ENCODE measurements around the gene H2AZ2.
"Not testable (repeated sequence)": the region's sequence is repeated elsewhere in the genome, so short reads cannot be mapped to it uniquely, and the experiment has no call there.

H2AZ2 gene

GRCh38 chr7:44870336-44870735 is 22.4 kb upstream of the H2AZ2 start:
- not testable (repeated sequence) for DNase-seq

GRCh38 chr7:44867073-44867995 is 19.4 kb upstream of the H2AZ2 start:
- no peak for DNase-seq

GRCh38 chr7:44861949-44862348 is 14.1 kb upstream of the H2AZ2 start:
- DNase-seq, result not testable (repeated sequence)

- no peak for DNase-seq
Observed at GRCh38 chr7:44858161-44858560, 10.3 kb upstream of the H2AZ2 start.

- DNase-seq, result no peak
Observed at GRCh38 chr7:44854644-44855364, 6.9 kb upstream of the H2AZ2 start.

GRCh38 chr7:44853391-44853790 is 5.5 kb upstream of the H2AZ2 start:
- no peak for DNase-seq

GRCh38 chr7:44852590-44852989 is 4.7 kb upstream of the H2AZ2 start:
- no peak for DNase-seq

- no peak for DNase-seq
Observed at GRCh38 chr7:44849885-44850544, 2.1 kb upstream of the H2AZ2 start.

- DNase-seq, result no peak
Observed at GRCh38 chr7:44849259-44849884, 1.5 kb upstream of the H2AZ2 start.

GRCh38 chr7:44847509-44847919 is 373 bp downstream of the H2AZ2 start:
- DNase-seq, result peak; percentile 85

GRCh38 chr7:44846816-44847508 is 925 bp downstream of the H2AZ2 start:
- no peak for DNase-seq

GRCh38 chr7:44846390-44846789 is 1.5 kb downstream of the H2AZ2 start:
- peak; percentile 29 for DNase-seq

GRCh38 chr7:44845451-44845850 is 2.4 kb downstream of the H2AZ2 start:
- no peak for DNase-seq

GRCh38 chr7:44843440-44843839 is 4.4 kb downstream of the H2AZ2 start:
- DNase-seq, result not testable (repeated sequence)

GRCh38 chr7:44842675-44843074 is 5.2 kb downstream of the H2AZ2 start:
- not testable (repeated sequence) for DNase-seq

- DNase-seq, result no peak
Observed at GRCh38 chr7:44838751-44839150, 9.1 kb downstream of the H2AZ2 start.

GRCh38 chr7:44827567-44827966 is 20.3 kb downstream of the H2AZ2 start:
- no peak for DNase-seq

GRCh38 chr7:44824894-44825526 is 22.9 kb downstream of the H2AZ2 start:
- DNase-seq, result no peak

- no peak for DNase-seq
Observed at GRCh38 chr7:44823255-44823781, 24.6 kb downstream of the H2AZ2 start.

- DNase-seq, result no peak
Observed at GRCh38 chr7:44819292-44819691, 28.6 kb downstream of the H2AZ2 start.

GRCh38 chr7:44814919-44815318 is 33.0 kb downstream of the H2AZ2 start:
- no peak for DNase-seq

GRCh38 chr7:44811571-44811970 is 36.3 kb downstream of the H2AZ2 start:
- DNase-seq, result no peak

Measured in CD4-positive, alpha-beta T cell treated with Interleukin-4 for 4 hours (primary cell).